ENCODE measurements around the gene PYGO1.
"Not testable (repeated sequence)": the region's sequence is repeated elsewhere in the genome, so short reads cannot be mapped to it uniquely, and the experiment has no call there.

The PYGO1 gene

GRCh38 chr15:55505407-55505806, 82.7 kb downstream of the PYGO1 start:
- DNase-seq, result not testable (repeated sequence)

DNA sequence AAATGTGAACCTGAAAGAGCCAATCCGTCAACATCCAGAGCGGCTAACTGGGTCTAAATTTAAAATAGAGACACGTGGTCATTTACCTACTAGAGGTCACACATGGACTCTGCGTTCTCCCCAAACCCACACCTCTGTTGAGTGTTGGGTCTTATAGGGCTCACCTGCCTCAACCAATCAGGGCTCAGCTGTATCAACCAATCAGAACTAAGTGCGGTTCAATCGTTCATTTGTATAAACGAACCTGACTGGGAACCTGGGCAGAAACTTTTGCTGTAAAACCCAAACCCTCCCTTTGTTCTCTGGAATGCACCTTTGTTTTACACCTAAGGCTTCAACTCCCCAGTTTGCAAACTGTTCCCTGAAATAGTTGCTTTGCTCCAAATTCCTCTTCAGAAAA, 89.0 kb downstream of the PYGO1 start:
- no peak for DNase-seq

DNA sequence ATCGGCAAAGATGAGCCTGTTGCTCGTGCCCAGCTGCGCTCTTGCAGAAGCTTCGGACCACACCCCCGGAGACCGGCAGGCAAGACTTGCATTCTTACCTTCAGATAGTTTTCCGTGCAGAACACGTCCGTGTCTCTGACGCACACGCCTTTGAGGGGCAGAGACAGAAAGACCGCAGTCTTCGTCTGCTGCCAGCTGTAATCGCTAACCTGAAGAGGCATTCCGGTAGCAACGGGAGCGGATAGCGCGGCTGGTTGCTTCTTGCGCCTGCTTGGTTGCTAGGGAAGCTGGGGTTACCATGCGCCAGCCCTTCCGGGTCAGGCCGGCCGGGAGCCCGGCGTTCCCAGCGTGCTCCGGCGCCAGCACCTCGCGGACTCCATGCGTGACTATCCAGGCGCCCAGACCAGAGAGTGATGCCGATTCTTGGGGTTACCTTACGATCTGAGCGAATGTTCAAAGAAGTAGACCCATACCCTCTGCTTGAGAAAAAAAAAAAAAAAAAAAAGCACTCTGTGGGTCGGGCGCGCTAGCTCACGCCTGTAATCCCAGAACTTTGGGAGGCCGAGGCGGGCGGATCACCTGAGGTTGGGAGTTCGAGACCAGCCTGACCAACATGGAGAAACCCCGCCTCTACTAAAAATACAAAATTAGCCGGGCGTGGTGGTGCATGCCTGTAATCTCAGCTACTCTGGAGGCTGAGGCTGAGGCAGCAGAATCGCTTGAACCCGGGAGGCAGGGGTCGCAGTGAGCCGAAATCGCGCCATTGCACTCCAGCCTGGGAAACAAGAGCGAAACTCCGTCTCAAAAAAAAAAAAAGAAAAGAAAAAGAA, 89.8 kb downstream of the PYGO1 start:
- peak; percentile 90 for DNase-seq

DNA sequence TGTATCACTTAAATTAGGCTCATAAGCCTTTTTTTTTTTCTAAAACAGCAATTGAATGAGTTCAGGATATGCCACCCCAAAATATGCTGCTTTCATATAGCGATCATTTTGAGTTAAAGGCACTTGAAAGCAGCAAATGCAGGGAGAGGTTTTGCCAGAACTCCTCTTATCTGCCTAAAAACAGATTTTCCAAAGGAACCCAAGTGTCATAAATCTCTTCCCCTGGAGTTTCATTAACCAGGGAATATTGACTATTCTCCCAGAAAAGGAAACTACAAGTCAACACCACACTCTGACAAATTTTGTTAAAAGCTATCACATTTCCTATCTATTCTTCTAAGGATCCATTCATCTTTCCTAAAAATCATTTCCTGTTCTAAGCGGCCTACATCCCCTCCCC, 91.4 kb downstream of the PYGO1 start:
- no peak for DNase-seq

GRCh38 chr15:55494931-55495330, 93.2 kb downstream of the PYGO1 start:
- DNase-seq, result no peak

- not testable (repeated sequence) for DNase-seq
Measured at GRCh38 chr15:55488952-55489600, 99.1 kb downstream of the PYGO1 start.
